Choroid plexus epithelial cell (primary cell): Measurements from ENCODE around the gene KCNT2.

Experiments used
- DNase-seq: peaks from one replicate; pipeline ENCODE4 v3.0.0-alpha.2; 2010; ENCODE audit warnings: low read depth
- H3K4me3 ChIP-seq: 2 replicates; pipeline ENCODE4 v1.5.1; 2011; ENCODE audit warnings: low read depth, mild to moderate bottlenecking, control low read depth, low read length, moderate library complexity
- CTCF ChIP-seq: conservative IDR thresholded peaks from 2 replicates; pipeline ENCODE4 v1.5.1; 2011; ENCODE audit warnings: low read depth, mild to moderate bottlenecking, control low read depth, inconsistent platforms, low read length, moderate library complexity

KCNT2 gene

GRCh38 chr1:196442366-196442765 is 165.9 kb downstream of the KCNT2 start:
- no peak for DNase-seq
- no peak for TF ChIP-seq CTCF
- no peak overlapping the region for H3K4me3 ChIP-seq

- DNase-seq = no peak
- TF ChIP-seq CTCF = no peak
- no peak overlapping the region for H3K4me3 ChIP-seq
Observed at GRCh38 chr1:196440711-196441110, 167.5 kb downstream of the KCNT2 start.

- DNase-seq = no peak
- H3K4me3 ChIP-seq = no peak overlapping the region
- TF ChIP-seq CTCF = no peak
Observed at GRCh38 chr1:196438329-196438728, 169.9 kb downstream of the KCNT2 start.

- no peak overlapping the region for H3K4me3 ChIP-seq
- DNase-seq = no peak
- TF ChIP-seq CTCF = no peak
Observed at GRCh38 chr1:196437671-196438070, 170.6 kb downstream of the KCNT2 start.

- H3K4me3 ChIP-seq = no peak overlapping the region
- no peak for DNase-seq
- no peak for TF ChIP-seq CTCF
Observed at GRCh38 chr1:196433000-196433399, 175.2 kb downstream of the KCNT2 start.

- DNase-seq = no peak
Observed at GRCh38 chr1:196427976-196428734, 180.1 kb downstream of the KCNT2 start.

More at GRCh38 chr1:196427976-196428734, 180.1 kb downstream of the KCNT2 start:
- TF ChIP-seq CTCF = no peak
- no peak overlapping the region for H3K4me3 ChIP-seq
